NOMO-1 (cell line): Measurements from ENCODE around the gene FAM120B.
"Not testable (repeated sequence)": the region's sequence is repeated elsewhere in the genome, so short reads cannot be mapped to it uniquely, and the experiment has no call there.

Experiments
- DNase-seq, 2 experiments: peaks; one replicate each; lab custom pipeline; 2025; ENCODE audit not compliant: unreplicated experiment in 2 of 2; lab: John Stamatoyannopoulos, UW

FAM120B gene

GRCh38 chr6:170375661-170376060, 69.1 kb downstream of the FAM120B start:
- DNase-seq = peak; percentile 77 to 86

GRCh38 chr6:170376386-170377043, 70.0 kb downstream of the FAM120B start:
- DNase-seq = no peak

- DNase-seq = no peak
Observed at GRCh38 chr6:170378502-170378901, 71.9 kb downstream of the FAM120B start.

- no peak for DNase-seq
Observed at GRCh38 chr6:170381562-170381961, 75.0 kb downstream of the FAM120B start.

- no peak for DNase-seq
Observed at GRCh38 chr6:170383466-170384035, 77.0 kb downstream of the FAM120B start.

GRCh38 chr6:170385506-170385905, 78.9 kb downstream of the FAM120B start:
- DNase-seq = no peak

GRCh38 chr6:170388113-170388512, 81.6 kb downstream of the FAM120B start:
- no peak for DNase-seq

- no peak for DNase-seq
Observed at GRCh38 chr6:170393033-170393432, 86.5 kb downstream of the FAM120B start.

- no peak for DNase-seq
Observed at GRCh38 chr6:170393807-170394399, 87.3 kb downstream of the FAM120B start.

GRCh38 chr6:170394980-170395379, 88.4 kb downstream of the FAM120B start:
- DNase-seq = no peak

- DNase-seq = not testable (repeated sequence)
Observed at GRCh38 chr6:170398743-170399369, 92.3 kb downstream of the FAM120B start.

- DNase-seq = not testable (repeated sequence)
Observed at GRCh38 chr6:170399955-170400558, 93.5 kb downstream of the FAM120B start.

GRCh38 chr6:170402318-170403040, 95.9 kb downstream of the FAM120B start:
- no peak for DNase-seq

GRCh38 chr6:170403451-170403850, 96.9 kb downstream of the FAM120B start:
- DNase-seq = no peak

GRCh38 chr6:170404036-170404435, 97.5 kb downstream of the FAM120B start:
- DNase-seq = no peak

- DNase-seq = no peak
Observed at GRCh38 chr6:170404697-170405096, 98.1 kb downstream of the FAM120B start.

GRCh38 chr6:170405311-170405975, 98.9 kb downstream of the FAM120B start:
- no peak for DNase-seq

GRCh38 chr6:170407200-170407599, 100.6 kb downstream of the FAM120B start:
- DNase-seq = no peak

GRCh38 chr6:170407932-170408331, 101.4 kb downstream of the FAM120B start:
- DNase-seq = no peak

- not testable (repeated sequence) for DNase-seq
Observed at GRCh38 chr6:170409746-170410145, 103.2 kb downstream of the FAM120B start.
